Measurements from ENCODE around the gene ERBB4.
"Not testable (repeated sequence)": the region's sequence is repeated elsewhere in the genome, so short reads cannot be mapped to it uniquely, and the experiment has no call there.

Gene ERBB4

GRCh38 chr2:212484563-212485080, 54.0 kb downstream of the ERBB4 start:
- Mint-ChIP-seq H3K36me3 (no peaks in the 10 kb centered on the region), H3K4me1 (no peaks in the 10 kb centered on the region), H3K4me3 (no peak overlapping the region), H3K27ac (no peak overlapping the region), H3K9me3 (peaks cover 2% of the 10 kb centered on the region)
- no peak for ATAC-seq
- DNase-seq (ENCODE audit: low spot score in 2 of 2) = no peak

GRCh38 chr2:212480447-212480846, 58.2 kb downstream of the ERBB4 start:
- Mint-ChIP-seq H3K36me3 (no peaks in the 10 kb centered on the region), H3K4me1 (no peaks in the 10 kb centered on the region), H3K27ac (no peak overlapping the region), H3K4me3 (no peak overlapping the region), H3K9me3 (peaks cover 3% of the 10 kb centered on the region)
- ATAC-seq (no peak), DNase-seq (ENCODE audit: low spot score in 2 of 2) (no peak)

- Mint-ChIP-seq H3K4me3 (no peak overlapping the region), H3K9me3 (peaks cover 3% of the 10 kb centered on the region), H3K27ac (no peak overlapping the region), H3K36me3 (no peaks in the 10 kb centered on the region), H3K4me1 (no peaks in the 10 kb centered on the region)
- ATAC-seq = no peak
- DNase-seq (ENCODE audit: low spot score in 2 of 2) = no peak
These were observed 61.0 kb downstream of the ERBB4 start for GRCh38 chr2:212477571-212477970.

- Mint-ChIP-seq H3K9me3 (peaks cover 2% of the 10 kb centered on the region), H3K4me3 (no peak overlapping the region), H3K36me3 (no peaks in the 10 kb centered on the region), H3K27ac (no peak overlapping the region), H3K4me1 (no peaks in the 10 kb centered on the region)
- no peak for ATAC-seq
- DNase-seq (ENCODE audit: low spot score in 2 of 2) = no peak
These were observed 65.4 kb downstream of the ERBB4 start for GRCh38 chr2:212473211-212473610.

- not testable (repeated sequence) for H3K36me3 Mint-ChIP-seq; ATAC-seq; H3K27ac Mint-ChIP-seq; H3K4me3 Mint-ChIP-seq; DNase-seq (ENCODE audit: low spot score in 2 of 2); H3K9me3 Mint-ChIP-seq; H3K4me1 Mint-ChIP-seq
These were observed 71.1 kb downstream of the ERBB4 start for GRCh38 chr2:212467551-212467950.

GRCh38 chr2:212465456-212465855, 73.1 kb downstream of the ERBB4 start:
- no peak overlapping the region for H3K4me3 Mint-ChIP-seq
- no peaks in the 10 kb centered on the region for H3K36me3 Mint-ChIP-seq
- H3K27ac Mint-ChIP-seq = no peak overlapping the region
- peaks cover 10% of the 10 kb centered on the region for H3K9me3 Mint-ChIP-seq
- DNase-seq (ENCODE audit: low spot score in 2 of 2) (no peak), ATAC-seq (no peak)
- no peaks in the 10 kb centered on the region for H3K4me1 Mint-ChIP-seq

- not testable (repeated sequence) for DNase-seq (ENCODE audit: low spot score in 2 of 2); ATAC-seq; H3K4me1 Mint-ChIP-seq; H3K36me3 Mint-ChIP-seq; H3K27ac Mint-ChIP-seq; H3K4me3 Mint-ChIP-seq
- peaks cover 16% of the 10 kb centered on the region for H3K9me3 Mint-ChIP-seq
These were observed 76.9 kb downstream of the ERBB4 start for GRCh38 chr2:212461708-212462107.

- DNase-seq (ENCODE audit: low spot score in 2 of 2) = no peak
- Mint-ChIP-seq H3K9me3 (peaks cover 11% of the 10 kb centered on the region), H3K4me3 (no peak overlapping the region), H3K36me3 (no peaks in the 10 kb centered on the region), H3K4me1 (no peaks in the 10 kb centered on the region), H3K27ac (no peak overlapping the region)
- no peak for ATAC-seq
These were observed 84.5 kb downstream of the ERBB4 start for GRCh38 chr2:212454149-212454548.

GRCh38 chr2:212451786-212452231, 86.8 kb downstream of the ERBB4 start:
- H3K4me1 Mint-ChIP-seq = no peaks in the 10 kb centered on the region
- no peaks in the 10 kb centered on the region for H3K36me3 Mint-ChIP-seq
- no peak for ATAC-seq
- no peak overlapping the region for H3K4me3 Mint-ChIP-seq
- H3K9me3 Mint-ChIP-seq = peaks cover 2% of the 10 kb centered on the region
- no peak overlapping the region for H3K27ac Mint-ChIP-seq
- DNase-seq (ENCODE audit: low spot score in 2 of 2) = no peak

- ATAC-seq (no peak), DNase-seq (ENCODE audit: low spot score in 2 of 2) (no peak)
- H3K9me3 Mint-ChIP-seq = peaks cover 2% of the 10 kb centered on the region
- H3K27ac Mint-ChIP-seq = no peak overlapping the region
- H3K36me3 Mint-ChIP-seq = no peaks in the 10 kb centered on the region
- no peaks in the 10 kb centered on the region for H3K4me1 Mint-ChIP-seq
- no peak overlapping the region for H3K4me3 Mint-ChIP-seq
These were observed 89.9 kb downstream of the ERBB4 start for GRCh38 chr2:212448698-212449097.

GRCh38 chr2:212441821-212442220, 96.8 kb downstream of the ERBB4 start:
- Mint-ChIP-seq H3K4me1 (no peaks in the 10 kb centered on the region), H3K9me3 (peaks cover 14% of the 10 kb centered on the region), H3K4me3 (no peak overlapping the region), H3K36me3 (no peaks in the 10 kb centered on the region), H3K27ac (no peak overlapping the region)
- no peak for ATAC-seq
- no peak for DNase-seq (ENCODE audit: low spot score in 2 of 2)

- H3K27ac Mint-ChIP-seq = no peak overlapping the region
- no peak for DNase-seq (ENCODE audit: low spot score in 2 of 2)
- no peaks in the 10 kb centered on the region for H3K4me1 Mint-ChIP-seq
- no peak overlapping the region for H3K4me3 Mint-ChIP-seq
- no peaks in the 10 kb centered on the region for H3K36me3 Mint-ChIP-seq
- peaks cover 12% of the 10 kb centered on the region for H3K9me3 Mint-ChIP-seq
- no peak for ATAC-seq
These were observed 97.5 kb downstream of the ERBB4 start for GRCh38 chr2:212441141-212441540.

GRCh38 chr2:212428681-212429478, 109.7 kb downstream of the ERBB4 start:
- Mint-ChIP-seq H3K4me3 (no peak overlapping the region), H3K36me3 (no peaks in the 10 kb centered on the region), H3K4me1 (no peaks in the 10 kb centered on the region), H3K9me3 (peaks cover 7% of the 10 kb centered on the region), H3K27ac (no peak overlapping the region)
- ATAC-seq = no peak
- DNase-seq (ENCODE audit: low spot score in 2 of 2) = no peak

- no peaks in the 10 kb centered on the region for H3K4me1 Mint-ChIP-seq
- ATAC-seq (no peak), DNase-seq (ENCODE audit: low spot score in 2 of 2) (no peak)
- H3K27ac Mint-ChIP-seq = no peak overlapping the region
- no peaks in the 10 kb centered on the region for H3K36me3 Mint-ChIP-seq
- H3K4me3 Mint-ChIP-seq = no peak overlapping the region
- H3K9me3 Mint-ChIP-seq = peaks cover 7% of the 10 kb centered on the region
These were observed 111.0 kb downstream of the ERBB4 start for GRCh38 chr2:212427638-212428037.

GRCh38 chr2:212426637-212427412, 111.8 kb downstream of the ERBB4 start:
- Mint-ChIP-seq H3K4me3 (no peak overlapping the region), H3K36me3 (no peaks in the 10 kb centered on the region), H3K9me3 (peaks cover 7% of the 10 kb centered on the region), H3K27ac (no peak overlapping the region), H3K4me1 (no peaks in the 10 kb centered on the region)
- ATAC-seq (no peak), DNase-seq (ENCODE audit: low spot score in 2 of 2) (no peak)

GRCh38 chr2:212424082-212424481, 114.5 kb downstream of the ERBB4 start:
- DNase-seq (ENCODE audit: low spot score in 2 of 2) = no peak
- Mint-ChIP-seq H3K27ac (no peak overlapping the region), H3K9me3 (no peaks in the 10 kb centered on the region), H3K36me3 (no peaks in the 10 kb centered on the region), H3K4me1 (no peaks in the 10 kb centered on the region), H3K4me3 (no peak overlapping the region)
- no peak for ATAC-seq
